HG03571 (cell line): ENCODE results near the gene WT1.

Experiments used
- ATAC-seq: cut with Tn5 transposase; IDR thresholded peaks from one replicate; pipeline ENCODE4 v1.9.1; 2021; ENCODE audit not compliant: unreplicated experiment

WT1 gene

DNA sequence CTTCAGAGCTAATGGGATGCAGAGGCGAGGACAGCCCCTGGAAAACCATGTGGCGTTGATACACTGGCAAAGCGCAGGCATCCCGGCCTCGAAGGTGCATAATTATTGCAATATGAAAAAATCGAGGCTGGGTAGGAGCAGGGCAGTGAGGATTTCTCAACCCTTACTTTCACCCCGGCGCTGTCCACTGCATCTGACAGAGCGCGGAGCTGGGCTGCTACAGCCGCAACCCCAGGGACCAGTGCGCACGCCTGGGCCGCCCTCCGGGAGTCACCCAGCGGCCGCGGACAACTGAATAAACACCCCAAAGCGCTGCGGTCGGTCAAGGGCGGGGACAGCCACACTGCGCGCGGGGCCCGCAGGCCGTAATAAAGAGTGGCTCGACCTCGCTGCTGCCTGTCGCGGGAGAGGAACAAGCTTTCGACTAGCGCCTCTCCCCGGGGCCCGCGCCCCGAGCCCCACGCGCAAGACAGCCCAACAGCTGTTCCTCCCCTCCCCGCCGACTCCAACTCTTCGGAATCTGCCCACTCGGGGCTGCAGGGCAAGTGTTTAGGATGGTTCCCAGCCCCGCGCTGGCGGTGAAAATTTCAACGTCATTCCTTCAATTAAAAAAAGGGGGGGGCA is 3.6 kb upstream of the WT1 start:
- ATAC-seq, result no peak

DNA sequence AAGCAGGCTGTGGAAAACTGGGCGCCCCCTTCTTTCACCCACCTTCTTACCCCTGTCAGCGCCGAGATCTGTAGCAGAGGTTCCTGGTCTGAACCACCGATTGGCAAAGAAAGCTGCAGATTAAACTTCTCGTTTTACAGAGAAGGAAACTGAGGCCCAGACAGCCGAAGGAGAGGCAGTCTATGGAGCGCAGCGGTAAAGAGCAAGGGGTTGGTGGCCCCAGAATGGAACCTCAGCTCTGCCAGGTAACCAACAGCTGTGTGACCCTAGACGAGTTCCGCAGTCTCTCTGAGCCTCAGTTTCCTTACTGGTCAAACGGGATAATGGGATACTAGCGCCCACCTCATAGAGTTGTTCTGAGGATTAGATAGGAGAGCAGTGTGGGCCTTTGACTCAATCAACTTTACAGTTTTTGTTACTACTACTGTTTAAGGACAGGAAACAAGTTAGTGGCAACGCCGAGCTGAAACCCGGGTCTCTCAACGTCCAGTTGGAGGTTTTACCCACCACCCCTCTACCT is 3.1 kb upstream of the WT1 start:
- no peak for ATAC-seq

- ATAC-seq, result no peak
Observed at GRCh38 chr11:32437495-32438345, 2.4 kb upstream of the WT1 start.

- no peak for ATAC-seq
Observed at GRCh38 chr11:32436751-32437494, 1.6 kb upstream of the WT1 start.

DNA sequence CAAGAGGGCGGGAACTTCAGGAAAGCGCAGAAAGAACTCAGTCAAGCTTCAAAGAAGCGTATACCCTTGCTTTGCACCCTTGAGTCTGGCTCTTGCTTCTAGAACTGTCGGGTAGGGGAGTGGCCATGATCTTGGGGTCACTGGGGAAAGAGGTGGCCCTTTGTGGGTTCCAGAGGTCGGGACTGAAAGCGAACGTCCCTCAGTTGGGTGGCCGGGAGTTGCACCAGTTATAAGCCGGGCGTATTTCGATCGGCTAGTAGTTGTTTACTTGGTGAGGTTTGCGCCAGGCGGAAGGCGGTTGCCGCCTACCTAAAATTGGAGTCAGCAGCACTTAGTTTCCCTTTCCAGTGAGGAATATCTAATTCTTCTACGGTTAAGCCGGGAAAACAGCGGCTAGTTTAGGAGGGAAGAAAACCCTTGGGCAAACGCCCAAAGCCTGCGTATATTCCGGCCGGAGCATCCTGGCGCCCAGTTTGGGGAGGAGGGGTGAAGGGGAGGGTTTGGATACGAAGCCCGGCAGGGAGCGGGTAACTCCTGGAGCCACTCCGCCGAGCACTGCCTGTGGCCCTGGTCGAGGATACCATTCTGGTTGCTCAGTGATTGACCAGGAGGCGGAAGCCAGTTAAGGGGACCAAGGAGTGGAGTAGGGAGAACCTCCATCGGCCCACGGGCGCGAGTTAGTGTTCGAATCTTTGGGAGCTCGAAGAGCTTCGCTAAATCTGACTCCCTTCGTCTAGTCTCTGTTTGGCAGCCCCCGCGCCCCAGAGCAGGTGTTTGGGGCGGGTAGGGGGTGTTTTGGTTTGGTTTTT is 807 bp upstream of the WT1 start:
- ATAC-seq, result no peak

GRCh38 chr11:32435152-32435480 is 223 bp downstream of the WT1 start:
- ATAC-seq, result no peak

DNA sequence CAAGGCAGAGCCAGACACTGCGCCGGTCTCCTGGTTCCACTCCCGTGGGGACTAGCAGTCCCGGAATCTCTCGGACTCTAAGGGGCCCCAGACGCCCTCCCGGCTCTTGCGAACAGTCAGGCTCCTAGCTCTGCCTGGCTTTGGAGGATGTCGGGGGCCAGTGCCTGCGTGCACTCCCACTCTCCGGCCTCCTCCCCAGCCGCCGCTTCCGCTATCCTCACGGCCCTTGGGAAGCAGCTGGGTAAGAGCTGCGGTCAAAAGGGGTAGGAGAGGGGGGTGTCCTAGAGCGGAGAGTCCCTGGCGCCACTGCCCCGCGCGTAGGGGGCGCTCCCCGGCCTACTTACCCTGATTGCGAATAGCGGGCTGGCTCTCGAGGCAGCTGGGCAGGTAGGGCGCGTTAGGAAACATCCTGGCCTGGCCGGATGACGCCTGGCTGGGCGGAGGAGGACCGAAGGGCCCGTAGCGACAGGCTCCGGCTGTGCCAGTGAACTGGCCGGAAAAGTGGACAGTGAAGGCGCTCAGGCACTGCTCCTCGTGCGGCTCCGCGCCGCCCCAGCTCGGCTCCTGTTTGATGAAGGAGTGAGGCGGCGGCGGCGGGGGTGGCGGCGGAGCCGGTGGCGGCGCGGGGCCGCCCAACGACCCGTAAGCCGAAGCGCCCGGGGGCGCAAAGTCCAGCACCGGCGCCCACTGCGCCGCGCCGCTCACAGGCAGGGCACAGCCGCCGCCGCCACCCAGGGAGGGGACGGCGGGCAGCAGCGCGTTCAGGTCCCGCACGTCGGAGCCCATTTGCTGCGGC is 785 bp downstream of the WT1 start:
- ATAC-seq, result no peak

- ATAC-seq, result no peak
Observed at GRCh38 chr11:32433914-32434355, 1.4 kb downstream of the WT1 start.

DNA sequence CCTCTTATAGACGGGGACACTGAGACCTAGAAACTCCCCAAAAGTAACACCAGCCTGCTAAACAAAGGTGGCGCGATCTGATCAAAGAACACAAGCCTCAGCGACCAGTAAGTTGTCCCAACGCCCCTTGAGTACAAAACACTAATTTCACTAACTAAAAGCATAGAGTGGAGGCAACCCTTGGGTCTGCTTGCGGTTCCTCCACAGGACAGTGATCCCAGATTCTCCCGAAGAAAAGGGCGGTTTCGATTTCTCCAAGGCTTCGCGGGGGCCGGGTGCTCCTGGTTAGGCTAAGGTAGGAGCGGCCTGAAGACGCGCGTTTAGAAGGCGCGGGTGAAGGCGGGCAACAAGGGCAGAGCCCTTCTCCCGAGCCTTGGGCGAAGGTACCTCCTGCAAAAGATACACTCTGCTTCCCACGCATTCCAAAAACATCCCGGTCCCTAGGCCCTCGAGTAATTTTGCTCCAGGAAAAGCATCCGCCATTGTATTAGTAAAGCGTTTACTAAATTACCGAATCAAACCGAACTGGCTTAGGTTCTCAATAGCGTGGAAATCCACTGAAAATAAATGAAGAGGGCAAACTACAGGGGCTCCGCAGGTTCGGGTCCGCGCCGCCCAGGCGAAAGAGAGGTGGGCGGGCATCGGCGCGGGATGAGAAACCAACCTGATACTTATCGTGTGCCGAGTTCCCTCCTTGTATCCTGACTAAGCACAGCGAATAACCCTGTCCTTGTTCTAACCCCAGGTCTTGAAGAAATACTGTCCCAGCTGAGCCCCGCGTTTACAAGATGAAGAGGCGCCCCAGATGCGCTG is 2.0 kb downstream of the WT1 start:
- no peak for ATAC-seq

DNA sequence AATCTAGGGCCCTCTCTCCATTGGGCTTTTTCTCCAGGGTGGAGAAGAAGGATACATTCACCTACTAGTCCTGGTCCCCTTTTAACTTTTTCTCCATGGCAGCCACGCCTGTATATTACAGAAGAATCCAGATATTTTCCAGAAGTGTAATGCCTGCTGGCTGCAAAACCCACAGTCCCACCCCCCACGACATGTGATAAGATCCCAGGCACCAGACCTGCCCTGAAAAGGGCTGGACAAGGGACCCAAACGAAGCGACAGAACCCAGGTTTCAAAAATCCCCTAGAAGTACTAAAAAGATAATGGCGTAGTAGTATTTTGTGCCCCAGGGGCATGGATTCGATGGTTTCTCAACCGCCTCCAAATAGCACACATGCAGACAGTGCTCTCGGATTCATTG is 2.8 kb downstream of the WT1 start:
- ATAC-seq, result no peak

DNA sequence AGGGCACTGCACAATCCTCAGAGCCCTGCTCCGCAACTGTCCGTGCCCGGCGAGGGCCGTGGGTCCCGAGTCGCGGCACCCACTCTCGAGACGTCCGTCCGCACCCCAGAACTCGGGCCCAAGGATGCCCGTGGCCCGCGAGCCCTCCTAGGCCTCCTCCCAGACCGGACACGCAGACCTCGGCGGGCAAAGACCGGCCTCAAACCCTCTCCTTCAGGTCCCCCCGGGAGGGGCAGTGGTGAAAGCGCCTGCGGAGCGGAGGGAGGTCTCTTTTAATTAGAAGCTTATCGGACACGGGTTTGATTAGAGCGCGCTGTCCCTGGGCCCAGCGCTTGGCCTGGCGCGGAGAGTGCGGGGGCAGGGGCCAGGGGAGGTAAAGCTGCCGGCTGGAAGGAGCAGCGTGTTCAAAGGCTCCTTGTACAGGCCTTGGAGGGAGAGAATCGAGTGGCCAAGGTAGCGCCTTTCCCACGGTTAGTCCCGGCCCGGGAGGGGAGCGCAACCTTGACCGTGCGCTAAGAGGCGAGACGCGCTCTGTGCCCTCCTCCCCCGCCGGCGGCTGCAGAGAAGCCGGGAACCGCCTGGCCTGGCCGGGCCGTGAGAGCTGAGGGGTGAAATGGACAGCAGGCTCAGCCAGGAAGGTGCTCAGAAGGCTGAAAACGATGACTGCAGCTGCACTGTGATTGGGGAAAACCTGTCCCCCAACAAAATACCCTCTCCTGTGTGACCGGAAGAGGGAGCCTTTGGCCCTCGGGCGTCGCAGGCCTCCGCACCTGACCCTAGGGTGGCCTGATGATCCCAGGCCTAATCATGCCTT is 4.6 kb downstream of the WT1 start:
- ATAC-seq, result no peak

- no peak for ATAC-seq
Observed at GRCh38 chr11:32429477-32429876, 5.9 kb downstream of the WT1 start.

DNA sequence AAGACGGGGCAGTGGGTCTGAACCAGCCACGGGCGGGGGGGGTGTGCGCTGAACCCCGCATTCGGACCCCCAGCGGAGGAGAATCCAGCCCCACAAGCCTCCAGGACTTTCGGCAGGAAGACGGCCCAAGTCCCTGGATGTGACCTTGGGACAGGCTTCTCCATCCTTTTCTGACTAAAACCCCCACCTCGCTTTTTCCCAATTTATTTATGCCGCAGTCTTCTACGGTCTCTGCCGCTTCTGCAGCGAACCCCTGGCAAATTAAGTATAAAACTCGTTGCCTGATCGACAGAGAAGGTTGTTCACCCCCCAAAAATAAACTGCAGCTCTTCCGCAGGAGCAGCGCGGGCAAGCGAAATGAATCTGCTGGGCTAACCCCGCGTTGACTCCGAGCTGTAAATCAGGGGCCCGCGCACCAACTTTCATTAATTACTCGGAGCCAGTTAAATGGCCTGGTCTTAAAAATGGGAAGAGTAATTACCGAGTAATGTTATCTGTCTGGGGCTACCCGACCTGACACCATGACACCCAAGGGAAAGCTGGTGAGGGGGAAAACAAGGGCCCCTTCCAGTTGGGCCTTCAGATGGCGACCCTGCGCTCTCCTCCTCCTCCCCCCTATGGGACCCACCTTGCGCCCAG is 6.6 kb downstream of the WT1 start:
- no peak for ATAC-seq

DNA sequence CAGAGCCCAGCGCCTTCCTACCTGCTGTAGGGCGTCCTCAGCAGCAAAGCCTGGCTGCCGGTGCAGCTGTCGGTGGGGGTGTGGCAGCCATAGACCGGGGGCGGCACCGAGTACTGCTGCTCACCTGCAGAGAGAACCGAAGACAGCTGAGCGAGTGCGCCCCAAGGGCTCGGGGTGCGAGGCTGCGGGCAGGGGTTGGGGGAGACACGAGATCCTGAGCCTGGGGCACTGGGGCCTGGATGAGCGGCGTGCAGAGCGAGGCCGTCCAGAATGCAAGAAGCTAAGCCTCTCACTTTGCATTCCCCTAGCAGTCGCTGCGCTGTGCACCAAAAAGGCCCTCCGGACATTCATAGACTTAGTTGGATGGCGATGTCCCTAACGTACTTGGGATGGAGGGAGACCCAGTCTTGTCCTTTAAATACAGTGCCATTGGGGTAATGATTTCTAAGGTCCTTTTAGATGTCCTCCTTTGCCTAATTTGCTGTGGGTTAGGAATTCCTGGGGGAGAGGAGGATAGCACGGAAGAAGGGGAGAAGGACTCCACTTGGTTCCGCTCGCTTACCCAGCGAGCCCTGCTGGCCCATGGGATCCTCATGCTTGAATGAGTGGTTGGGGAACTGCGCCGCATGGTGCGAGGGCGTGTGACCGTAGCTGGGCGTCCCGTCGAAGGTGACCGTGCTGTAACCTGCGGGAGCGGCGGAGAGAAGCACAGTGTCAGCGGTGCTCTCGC is 7.2 kb downstream of the WT1 start:
- no peak for ATAC-seq

GRCh38 chr11:32427616-32427934 is 7.8 kb downstream of the WT1 start:
- ATAC-seq, result no peak

DNA sequence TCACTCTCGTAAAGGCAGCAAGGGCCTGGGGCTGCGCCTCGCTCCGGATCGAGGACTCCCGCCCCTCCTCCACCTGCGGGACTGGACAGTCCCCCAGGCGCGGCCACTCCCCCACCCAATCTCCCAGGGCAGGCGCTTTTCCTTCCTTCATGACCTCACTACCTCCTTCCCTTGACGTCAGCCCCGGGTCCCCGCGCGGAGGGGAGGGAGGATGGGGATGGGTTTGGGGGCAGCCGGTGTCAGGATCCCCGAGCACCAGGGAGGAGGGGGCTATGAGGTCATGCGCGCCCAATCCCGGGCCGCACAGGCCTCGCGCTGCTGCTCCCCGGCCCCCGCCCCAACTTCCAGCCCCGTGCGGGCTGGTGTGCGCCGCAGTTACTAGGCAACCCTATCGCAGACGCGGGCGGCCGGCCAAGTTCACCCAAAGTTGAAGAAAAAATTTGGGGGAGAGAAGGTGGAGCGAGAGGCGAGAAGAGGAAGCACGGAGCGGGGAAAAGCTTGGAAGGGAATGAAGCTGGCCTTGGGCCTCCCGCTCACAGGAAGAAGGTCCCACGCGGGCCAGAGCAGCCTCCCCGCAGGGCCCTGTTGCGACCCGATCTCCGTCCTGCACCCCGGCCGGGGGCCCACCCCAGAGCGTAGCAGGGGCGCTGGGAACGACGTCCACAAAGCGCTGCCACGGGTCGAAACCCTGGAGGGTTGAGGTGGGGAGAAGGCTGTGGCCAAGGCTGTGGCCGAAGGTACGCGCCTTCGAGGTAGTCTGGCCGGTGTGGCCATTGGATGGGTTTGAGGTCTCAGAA is 8.3 kb downstream of the WT1 start:
- ATAC-seq, result no peak

GRCh38 chr11:32426192-32426591 is 9.1 kb downstream of the WT1 start:
- no peak for ATAC-seq
